ENCODE results near the gene NKPD1. TPM values are rescaled to one million over a fixed set of nuclear protein-coding genes. Genes with fewer than 3 reads are reported as not detected.

Gene NKPD1
- total and polyA plus RNA-seq, 9 donors: 0.11 to 0.57 (median 0.20) TPM; not detected in 1

- H3K4me3 ChIP-seq: peak overlapping the region; percentile 75
- intact Hi-C loops (cut with DNase I): no loop called here
- no peaks in the 10 kb centered on the region for H3K27me3 ChIP-seq
- no peaks in the 10 kb centered on the region for H3K36me3 ChIP-seq
- no peak overlapping the region for H3K27ac ChIP-seq
- no peak for TF ChIP-seq POLR2A (IDR thresholded peaks at IDR 0.05)
- no peak for TF ChIP-seq EP300 (IDR thresholded peaks at IDR 0.05)
- no peak for TF ChIP-seq CTCF (IDR thresholded peaks at IDR 0.05)
- no peaks in the 10 kb centered on the region for H3K9me3 ChIP-seq
- WGBS, 3 donors: 38 to 52% (median 45%) methylated on average over 9 of the region's 9 CpGs
- H3K4me1 ChIP-seq (ENCODE audit: insufficient read depth): peaks cover 7% of the 10 kb centered on the region
- no peak for DNase-seq
Observed at GRCh38 chr19:45179892-45180370, 19.1 kb upstream of the NKPD1 start.

- Histone ChIP-seq H3K27me3 (no peaks in the 10 kb centered on the region), H3K4me3 (peak overlapping the region; percentile 75), H3K4me1 (ENCODE audit: insufficient read depth) (peaks cover 7% of the 10 kb centered on the region), H3K36me3 (no peaks in the 10 kb centered on the region), H3K9me3 (no peaks in the 10 kb centered on the region), H3K27ac (peak overlapping the region; percentile 2 to 71)
- intact Hi-C loops (cut with DNase I): no loop called here
- TF ChIP-seq CTCF (IDR thresholded peaks at IDR 0.05) (no peak), EP300 (IDR thresholded peaks at IDR 0.05) (no peak), POLR2A (IDR thresholded peaks at IDR 0.05) (no peak)
- WGBS, 3 donors: 1% methylated on average over 64 to 97 of the region's 97 CpGs
- DNase-seq: peak; percentile 44 to 73 (median 59)
Observed at GRCh38 chr19:45179072-45179891, 18.5 kb upstream of the NKPD1 start.

DNA sequence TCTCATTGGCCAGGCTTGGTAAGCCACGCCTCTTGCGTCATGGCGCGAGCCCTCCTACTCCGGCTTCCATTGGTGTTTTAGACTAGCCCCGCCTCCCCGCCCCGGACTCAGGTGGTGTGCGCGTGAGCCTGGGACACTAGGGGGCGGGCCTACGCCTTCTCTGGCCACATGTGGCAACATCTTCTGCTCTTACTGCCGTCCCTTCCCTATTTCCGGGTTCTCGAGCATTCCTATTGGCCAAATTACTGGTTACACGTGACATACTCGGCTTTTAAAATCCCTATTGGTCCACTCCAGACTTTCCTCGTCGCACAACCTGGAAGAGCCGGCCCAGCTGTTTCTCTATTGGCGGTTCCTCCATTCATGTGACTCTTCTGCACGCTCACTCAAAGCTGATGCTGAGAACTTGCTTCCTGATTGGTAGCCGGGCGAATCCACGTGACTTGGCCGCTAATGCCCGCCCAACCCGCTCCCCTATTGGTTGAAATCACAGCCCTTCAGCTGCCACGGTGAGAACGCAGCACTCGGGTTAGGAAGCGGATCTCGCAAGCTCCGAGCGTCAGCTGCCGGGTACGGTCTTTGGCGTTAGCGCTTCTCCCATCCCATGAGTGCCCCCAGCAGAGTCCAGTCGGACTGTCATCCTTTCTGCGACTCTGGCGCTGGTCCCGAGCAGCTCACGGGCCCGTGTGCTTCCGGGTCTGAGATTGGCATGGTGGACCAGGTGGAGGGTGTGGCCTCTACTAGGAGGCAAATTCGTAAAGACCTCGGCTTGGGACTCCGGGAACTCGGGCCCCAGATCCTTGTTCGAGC is 17.7 kb upstream of the NKPD1 start, which contains the start of gene BLOC1S3:
Gene BLOC1S3, plus strand, starts transcription at position 523 of the 810 bp plus-strand sequence. CDS start 513 bp downstream, outside the sequence.
- peaks cover 7% of the 10 kb centered on the region for H3K4me1 ChIP-seq (ENCODE audit: insufficient read depth)
- H3K4me3 ChIP-seq: peak within 1 kb of the TSS; percentile 75
- peak; percentile 100 for DNase-seq
- no peaks in the 10 kb centered on the region for H3K36me3 ChIP-seq
- WGBS, 3 donors: 0 to 1% (median 0%) methylated on average over 50 to 51 of the region's 51 CpGs
- peak within 1 kb of the TSS; percentile 55 to 71 for H3K27ac ChIP-seq
- no peaks in the 10 kb centered on the region for H3K9me3 ChIP-seq
- TF ChIP-seq EP300 (IDR thresholded peaks at IDR 0.05) (peak; percentile 77), POLR2A (IDR thresholded peaks at IDR 0.05) (peak; percentile 79), CTCF (IDR thresholded peaks at IDR 0.05) (peak; percentile 18 to 29 (median 21))
- H3K27me3 ChIP-seq: no peaks in the 10 kb centered on the region
- intact Hi-C loops (cut with DNase I): no loop called here

GRCh38 chr19:45177817-45178261 is 17.1 kb upstream of the NKPD1 start, which contains the start of gene TRAPPC6A:
TRAPPC6A (minus strand) TSS chr19:45178237; CDS start chr19:45178218, 19 bp downstream.
- H3K4me1 ChIP-seq (ENCODE audit: insufficient read depth): peaks cover 7% of the 10 kb centered on the region
- peak within 1 kb of the TSS; percentile 55 to 71 for H3K27ac ChIP-seq
- no peaks in the 10 kb centered on the region for H3K9me3 ChIP-seq
- WGBS, 3 donors: 0 to 1% (median 1%) methylated on average over 36 of the region's 36 CpGs
- intact Hi-C loops (cut with DNase I): no loop called here
- DNase-seq: no peak
- H3K4me3 ChIP-seq: peak within 1 kb of the TSS; percentile 75
- no peaks in the 10 kb centered on the region for H3K27me3 ChIP-seq
- no peaks in the 10 kb centered on the region for H3K36me3 ChIP-seq
- TF ChIP-seq EP300 (IDR thresholded peaks at IDR 0.05) (no peak), CTCF (IDR thresholded peaks at IDR 0.05) (no peak), POLR2A (IDR thresholded peaks at IDR 0.05) (peak; percentile 57)
